Measurements from ENCODE around the gene HYLS1.

DNA sequence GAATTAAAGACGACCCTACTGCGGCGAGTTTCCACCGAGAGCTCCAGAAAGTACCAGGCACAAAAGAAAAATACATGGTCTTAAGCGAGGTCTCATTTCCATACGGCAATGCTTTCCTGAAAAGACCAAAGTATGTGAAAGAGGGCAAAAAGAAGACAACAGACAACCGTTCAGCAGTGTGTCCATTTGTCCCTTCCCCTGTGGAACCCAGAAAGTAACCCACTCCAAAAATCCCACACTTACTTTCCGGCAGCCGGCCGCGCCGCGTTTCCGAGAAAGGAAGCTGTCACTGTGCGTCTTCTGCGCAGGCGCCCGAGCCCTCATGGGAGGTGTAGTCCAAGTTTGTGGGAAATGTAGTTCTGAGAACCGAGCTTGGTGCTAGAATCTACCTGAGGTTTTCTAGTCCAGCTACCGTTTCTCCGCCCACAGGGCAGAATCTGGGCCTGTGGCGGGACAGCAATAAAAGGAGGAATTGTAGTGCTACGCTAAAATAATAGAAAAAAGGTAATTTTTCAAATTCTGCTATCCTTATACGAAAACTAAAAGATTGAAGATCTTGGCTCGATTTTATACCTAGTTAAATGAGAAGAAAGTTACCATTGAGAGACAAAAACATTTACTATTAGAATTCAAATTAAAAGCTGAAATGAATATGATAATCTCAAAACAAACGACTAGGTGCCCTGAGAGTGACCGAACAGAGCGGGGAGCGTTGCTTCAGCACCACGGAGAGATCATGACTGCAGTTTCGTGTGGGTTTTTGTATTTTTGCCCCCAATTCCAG, 15.7 kb downstream of the HYLS1 start, which contains the start of gene PUS3:
- no peak for TF ChIP-seq CTCF (conservative IDR thresholded peaks at IDR 0.05; ENCODE audit: low read depth in 2 of 2)
- TF ChIP-seq POLR2AphosphoS5 (IDR thresholded peaks at IDR 0.05; ENCODE audit: low read depth): peak; percentile 92
- TF ChIP-seq, protein P1, sequence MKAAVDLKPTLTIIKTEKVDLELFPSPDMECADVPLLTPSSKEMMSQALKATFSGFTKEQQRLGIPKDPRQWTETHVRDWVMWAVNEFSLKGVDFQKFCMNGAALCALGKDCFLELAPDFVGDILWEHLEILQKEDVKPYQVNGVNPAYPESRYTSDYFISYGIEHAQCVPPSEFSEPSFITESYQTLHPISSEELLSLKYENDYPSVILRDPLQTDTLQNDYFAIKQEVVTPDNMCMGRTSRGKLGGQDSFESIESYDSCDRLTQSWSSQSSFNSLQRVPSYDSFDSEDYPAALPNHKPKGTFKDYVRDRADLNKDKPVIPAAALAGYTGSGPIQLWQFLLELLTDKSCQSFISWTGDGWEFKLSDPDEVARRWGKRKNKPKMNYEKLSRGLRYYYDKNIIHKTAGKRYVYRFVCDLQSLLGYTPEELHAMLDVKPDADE (IDR thresholded peaks at IDR 0.05): peak; percentile 95
- no peak for TF ChIP-seq EZH2 (IDR thresholded peaks at IDR 0.05; ENCODE audit: low read depth, unreplicated experiment)
- peak; percentile 77 for TF ChIP-seq CREB1 (CRISPR knock-in tag; IDR thresholded peaks at IDR 0.05; ENCODE audit: low read depth)
- TF ChIP-seq, protein P2, sequence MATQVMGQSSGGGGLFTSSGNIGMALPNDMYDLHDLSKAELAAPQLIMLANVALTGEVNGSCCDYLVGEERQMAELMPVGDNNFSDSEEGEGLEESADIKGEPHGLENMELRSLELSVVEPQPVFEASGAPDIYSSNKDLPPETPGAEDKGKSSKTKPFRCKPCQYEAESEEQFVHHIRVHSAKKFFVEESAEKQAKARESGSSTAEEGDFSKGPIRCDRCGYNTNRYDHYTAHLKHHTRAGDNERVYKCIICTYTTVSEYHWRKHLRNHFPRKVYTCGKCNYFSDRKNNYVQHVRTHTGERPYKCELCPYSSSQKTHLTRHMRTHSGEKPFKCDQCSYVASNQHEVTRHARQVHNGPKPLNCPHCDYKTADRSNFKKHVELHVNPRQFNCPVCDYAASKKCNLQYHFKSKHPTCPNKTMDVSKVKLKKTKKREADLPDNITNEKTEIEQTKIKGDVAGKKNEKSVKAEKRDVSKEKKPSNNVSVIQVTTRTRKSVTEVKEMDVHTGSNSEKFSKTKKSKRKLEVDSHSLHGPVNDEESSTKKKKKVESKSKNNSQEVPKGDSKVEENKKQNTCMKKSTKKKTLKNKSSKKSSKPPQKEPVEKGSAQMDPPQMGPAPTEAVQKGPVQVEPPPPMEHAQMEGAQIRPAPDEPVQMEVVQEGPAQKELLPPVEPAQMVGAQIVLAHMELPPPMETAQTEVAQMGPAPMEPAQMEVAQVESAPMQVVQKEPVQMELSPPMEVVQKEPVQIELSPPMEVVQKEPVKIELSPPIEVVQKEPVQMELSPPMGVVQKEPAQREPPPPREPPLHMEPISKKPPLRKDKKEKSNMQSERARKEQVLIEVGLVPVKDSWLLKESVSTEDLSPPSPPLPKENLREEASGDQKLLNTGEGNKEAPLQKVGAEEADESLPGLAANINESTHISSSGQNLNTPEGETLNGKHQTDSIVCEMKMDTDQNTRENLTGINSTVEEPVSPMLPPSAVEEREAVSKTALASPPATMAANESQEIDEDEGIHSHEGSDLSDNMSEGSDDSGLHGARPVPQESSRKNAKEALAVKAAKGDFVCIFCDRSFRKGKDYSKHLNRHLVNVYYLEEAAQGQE (IDR thresholded peaks at IDR 0.05; ENCODE audit: unreplicated experiment): peak; percentile 72
- TF ChIP-seq EZH2phosphoT487 (IDR thresholded peaks at IDR 0.05; ENCODE audit: unreplicated experiment): no peak
- no peak for TF ChIP-seq ZNF114 (CRISPR knock-in tag; IDR thresholded peaks at IDR 0.05)
- TF ChIP-seq ZNF462 (CRISPR knock-in tag; IDR thresholded peaks at IDR 0.05): no peak
- TF ChIP-seq STAT1 (IDR thresholded peaks at IDR 0.05; ENCODE audit: unreplicated experiment): no peak
- TF ChIP-seq NANOG (IDR thresholded peaks at IDR 0.05; ENCODE audit: borderline replicate concordance): no peak
- TF ChIP-seq ZNF331 (CRISPR knock-in tag; IDR thresholded peaks at IDR 0.05; ENCODE audit: low read depth): no peak

All from GM23338 (cell line).